GM12892 (cell line): ENCODE measurements around the gene OLFM2.

ENCODE experiments used
- POLR2A ChIP-seq: IDR thresholded peaks from 2 replicates; pipeline ENCODE4 v1.6.1; 2011; ENCODE audit warnings: low read depth, low read length, control low read depth
- POLR2AphosphoS5 ChIP-seq: IDR thresholded peaks from 2 replicates; pipeline ENCODE4 v1.6.1; 2011; ENCODE audit warnings: low read depth, low read length, control low read depth

DNA sequence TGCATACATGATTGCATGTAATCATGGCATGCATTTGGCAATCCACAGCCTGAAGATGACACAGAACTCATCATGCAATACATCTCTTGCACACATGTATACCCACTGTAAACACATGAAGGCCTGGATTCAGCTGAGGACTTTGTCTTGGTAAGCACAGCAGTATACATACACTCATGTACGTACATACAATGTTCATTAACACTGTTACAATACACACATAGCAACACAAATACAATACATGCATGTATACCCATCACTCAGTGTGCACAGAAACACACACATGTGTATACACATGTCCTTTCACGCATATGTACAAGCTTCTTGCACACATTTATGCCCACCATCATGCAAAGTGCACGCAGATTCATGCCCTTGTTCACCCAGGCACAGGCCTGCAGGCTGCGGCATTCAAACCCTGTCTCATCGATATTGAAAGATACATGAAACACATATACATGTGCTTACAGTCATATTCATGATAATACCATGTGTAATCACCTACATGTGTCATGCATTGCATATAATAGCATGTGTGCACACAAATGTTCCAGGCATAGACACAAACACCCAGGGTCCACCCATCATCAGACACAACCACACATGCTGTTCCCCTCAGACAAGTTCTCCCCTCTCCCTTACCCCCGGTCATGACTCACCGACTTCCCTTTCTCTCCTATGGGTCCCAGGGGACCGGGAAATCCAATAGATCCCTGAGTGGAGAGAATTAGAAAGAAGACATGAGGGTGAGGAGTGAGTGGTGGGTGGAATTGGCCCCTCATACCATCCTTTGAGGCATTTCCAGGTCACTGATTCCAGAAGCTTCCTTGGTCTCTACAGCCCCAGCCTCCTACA lies 45.3 kb upstream of the OLFM2 start:
- TF ChIP-seq POLR2AphosphoS5: no peak
- TF ChIP-seq POLR2A: no peak
